ENCODE results near the gene CD300H.

Gene CD300H

GRCh38 chr17:74603746-74604145 lies 36.4 kb upstream of the CD300H start:
- no peaks in the 10 kb centered on the region for H3K27me3 ChIP-seq (ENCODE audit: insufficient read depth, low read length, poor library complexity, severe bottlenecking)
- H2AFZ ChIP-seq (ENCODE audit: low read length), result no peak overlapping the region
- no peak overlapping the region for H3K4me3 ChIP-seq (ENCODE audit: low read length, poor library complexity, severe bottlenecking)

DNA sequence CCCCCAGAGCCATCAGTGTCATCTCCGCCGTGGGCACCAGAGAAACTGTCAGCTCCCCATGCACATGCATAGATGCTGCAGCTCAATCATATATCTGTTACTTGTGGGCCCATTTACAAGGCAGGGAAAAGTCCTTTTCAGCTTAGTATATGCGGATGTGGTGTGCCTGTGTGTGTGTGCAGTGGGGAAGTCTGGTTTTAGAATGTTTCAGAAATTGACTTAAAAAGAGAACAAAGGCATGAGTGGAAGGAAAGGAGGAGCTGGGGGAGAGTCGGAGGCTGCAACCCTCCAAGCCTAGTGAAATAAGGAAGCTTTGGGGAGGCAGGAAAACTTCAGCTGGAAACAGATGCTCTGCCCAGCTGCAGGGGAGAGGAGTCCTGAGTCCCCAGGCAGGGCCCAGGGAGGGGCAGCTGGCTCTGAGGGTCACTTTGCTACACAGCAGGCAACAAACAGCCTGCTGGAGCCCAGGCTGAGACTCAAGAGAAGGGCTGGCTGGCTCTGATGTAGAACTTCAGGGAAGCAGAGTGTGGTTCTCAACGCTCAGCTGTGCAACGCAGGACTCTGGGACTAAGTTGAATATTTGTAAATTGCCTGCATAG lies 35.8 kb upstream of the CD300H start:
- H3K27me3 ChIP-seq (ENCODE audit: insufficient read depth, low read length, poor library complexity, severe bottlenecking), result no peaks in the 10 kb centered on the region

More at GRCh38 chr17:74603746-74604145, 36.4 kb upstream of the CD300H start:
- Histone ChIP-seq H3K4me1 (ENCODE audit: insufficient read depth, low read length, poor library complexity, severe bottlenecking) (peaks cover 4% of the 10 kb centered on the region), H3K9me3 (ENCODE audit: insufficient read depth, low read depth, low read length) (no peaks in the 10 kb centered on the region), H3K36me3 (ENCODE audit: insufficient read depth, low read length) (no peaks in the 10 kb centered on the region), H3F3A (ENCODE audit: low read depth) (no peaks in the 10 kb centered on the region), H3K9me2 (replicated peaks; ENCODE audit: low read depth, low read length) (no peaks in the 10 kb centered on the region), H3K79me2 (ENCODE audit: insufficient read depth, low read length) (no peaks in the 10 kb centered on the region), H4K20me1 (ENCODE audit: insufficient read depth, low read length, poor library complexity, severe bottlenecking) (no peaks in the 10 kb centered on the region), H3K9ac (ENCODE audit: low read depth, low read length, poor library complexity, severe bottlenecking) (no peak overlapping the region), H3K4me2 (ENCODE audit: low read depth, low read length, poor library complexity, severe bottlenecking) (no peak overlapping the region)
- no peak for TF ChIP-seq EZH2phosphoT487 (IDR thresholded peaks at IDR 0.05; ENCODE audit: borderline replicate concordance)
- TF ChIP-seq, protein P1, sequence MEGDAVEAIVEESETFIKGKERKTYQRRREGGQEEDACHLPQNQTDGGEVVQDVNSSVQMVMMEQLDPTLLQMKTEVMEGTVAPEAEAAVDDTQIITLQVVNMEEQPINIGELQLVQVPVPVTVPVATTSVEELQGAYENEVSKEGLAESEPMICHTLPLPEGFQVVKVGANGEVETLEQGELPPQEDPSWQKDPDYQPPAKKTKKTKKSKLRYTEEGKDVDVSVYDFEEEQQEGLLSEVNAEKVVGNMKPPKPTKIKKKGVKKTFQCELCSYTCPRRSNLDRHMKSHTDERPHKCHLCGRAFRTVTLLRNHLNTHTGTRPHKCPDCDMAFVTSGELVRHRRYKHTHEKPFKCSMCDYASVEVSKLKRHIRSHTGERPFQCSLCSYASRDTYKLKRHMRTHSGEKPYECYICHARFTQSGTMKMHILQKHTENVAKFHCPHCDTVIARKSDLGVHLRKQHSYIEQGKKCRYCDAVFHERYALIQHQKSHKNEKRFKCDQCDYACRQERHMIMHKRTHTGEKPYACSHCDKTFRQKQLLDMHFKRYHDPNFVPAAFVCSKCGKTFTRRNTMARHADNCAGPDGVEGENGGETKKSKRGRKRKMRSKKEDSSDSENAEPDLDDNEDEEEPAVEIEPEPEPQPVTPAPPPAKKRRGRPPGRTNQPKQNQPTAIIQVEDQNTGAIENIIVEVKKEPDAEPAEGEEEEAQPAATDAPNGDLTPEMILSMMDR (conservative IDR thresholded peaks at IDR 0.05; ENCODE audit: low read length), result no peak

DNA sequence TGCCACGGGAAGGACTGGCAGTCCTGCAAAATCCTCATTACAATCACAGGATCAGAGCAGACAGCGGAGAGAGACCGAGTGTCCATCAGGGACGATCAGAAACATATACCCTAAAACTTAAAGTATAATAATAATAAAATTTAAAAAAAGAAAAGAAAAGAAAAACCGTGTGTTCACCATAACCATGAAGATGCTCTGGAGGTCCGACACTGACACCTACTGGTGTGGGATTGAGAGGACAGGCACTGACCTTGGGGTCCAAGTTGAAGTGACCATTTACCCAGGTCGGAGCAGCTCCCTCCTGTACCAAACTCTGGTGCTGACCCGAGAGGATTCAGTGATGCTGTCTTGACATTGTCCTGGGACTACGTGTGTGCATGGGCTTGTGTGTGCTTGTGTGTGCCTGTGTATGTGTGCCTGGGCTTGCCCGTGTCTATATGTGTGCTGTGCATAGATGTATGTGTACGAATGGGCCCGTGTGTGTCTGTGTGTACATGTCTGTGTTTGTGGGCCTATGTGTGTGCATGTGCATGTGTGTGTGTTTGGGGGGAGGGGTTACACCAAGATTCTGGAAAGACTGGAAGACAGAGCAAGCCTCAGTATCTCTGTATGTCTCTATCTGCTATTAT lies 34.7 kb upstream of the CD300H start:
- Histone ChIP-seq H3K27me3 (ENCODE audit: insufficient read depth, low read length, poor library complexity, severe bottlenecking) (no peaks in the 10 kb centered on the region), H3K4me3 (ENCODE audit: low read length, poor library complexity, severe bottlenecking) (no peak overlapping the region), H4K20me1 (ENCODE audit: insufficient read depth, low read length, poor library complexity, severe bottlenecking) (no peaks in the 10 kb centered on the region), H3K9me3 (ENCODE audit: insufficient read depth, low read depth, low read length) (no peaks in the 10 kb centered on the region), H3K4me2 (ENCODE audit: low read depth, low read length, poor library complexity, severe bottlenecking) (no peak overlapping the region), H3F3A (ENCODE audit: low read depth) (no peaks in the 10 kb centered on the region), H3K36me3 (ENCODE audit: insufficient read depth, low read length) (no peaks in the 10 kb centered on the region), H3K79me2 (ENCODE audit: insufficient read depth, low read length) (no peaks in the 10 kb centered on the region), H3K9me2 (replicated peaks; ENCODE audit: low read depth, low read length) (no peaks in the 10 kb centered on the region), H3K4me1 (ENCODE audit: insufficient read depth, low read length, poor library complexity, severe bottlenecking) (peaks cover 7% of the 10 kb centered on the region), H2AFZ (ENCODE audit: low read length) (no peak overlapping the region), H3K9ac (ENCODE audit: low read depth, low read length, poor library complexity, severe bottlenecking) (no peak overlapping the region)
- no peak for TF ChIP-seq EZH2phosphoT487 (IDR thresholded peaks at IDR 0.05; ENCODE audit: borderline replicate concordance)
- TF ChIP-seq, protein P1 (conservative IDR thresholded peaks at IDR 0.05; ENCODE audit: low read length), result peak; percentile 65

More for the DNA sequence above, 35.8 kb upstream of the CD300H start:
- TF ChIP-seq, protein P1 (conservative IDR thresholded peaks at IDR 0.05; ENCODE audit: low read length), result no peak
- TF ChIP-seq EZH2phosphoT487 (IDR thresholded peaks at IDR 0.05; ENCODE audit: borderline replicate concordance), result no peak
- H3K9me2 ChIP-seq (replicated peaks; ENCODE audit: low read depth, low read length), result no peaks in the 10 kb centered on the region
- no peak overlapping the region for H3K4me3 ChIP-seq (ENCODE audit: low read length, poor library complexity, severe bottlenecking)
- H3K4me1 ChIP-seq (ENCODE audit: insufficient read depth, low read length, poor library complexity, severe bottlenecking), result peaks cover 7% of the 10 kb centered on the region
- H4K20me1 ChIP-seq (ENCODE audit: insufficient read depth, low read length, poor library complexity, severe bottlenecking), result no peaks in the 10 kb centered on the region
- H3K9ac ChIP-seq (ENCODE audit: low read depth, low read length, poor library complexity, severe bottlenecking), result no peak overlapping the region
- no peaks in the 10 kb centered on the region for H3F3A ChIP-seq (ENCODE audit: low read depth)
- H3K36me3 ChIP-seq (ENCODE audit: insufficient read depth, low read length), result no peaks in the 10 kb centered on the region
- H3K79me2 ChIP-seq (ENCODE audit: insufficient read depth, low read length), result no peaks in the 10 kb centered on the region
- H3K4me2 ChIP-seq (ENCODE audit: low read depth, low read length, poor library complexity, severe bottlenecking), result no peak overlapping the region
- H2AFZ ChIP-seq (ENCODE audit: low read length), result no peak overlapping the region
- no peaks in the 10 kb centered on the region for H3K9me3 ChIP-seq (ENCODE audit: insufficient read depth, low read depth, low read length)

Measured in Loucy (cell line).